Small intestine (tissue), 7 donors: Measurements from ENCODE around the gene ZBED1. TPM values are rescaled to one million over a fixed set of nuclear protein-coding genes. Genes with fewer than 3 reads are reported as not detected.
A peak's percentile ranks its signal among the peaks of the same experiment; 100 is the strongest.
"Not testable (repeated sequence)": the region's sequence is repeated elsewhere in the genome, so short reads cannot be mapped to it uniquely, and the experiment has no call there.

Experiments
- DNase-seq, 2 donors: peaks; one replicate each; pipeline versions ENCODE4 v3.0.0 to v3.0.0-alpha.2; 2013
- FAIRE-seq: peaks from 2 replicates; lab custom pipeline; 2012; peaks lifted over from hg19 to GRCh38; lab: Jason Lieb, UNC
- H3K27ac ChIP-seq, 3 donors: one replicate each; pipeline ENCODE4 v1.5.1; 2013; ENCODE audit warnings: low read length in 2 of 3, mild to moderate bottlenecking in 2 of 3, control low read depth in 1 of 3, inconsistent platforms in 1 of 3, low read depth in 1 of 3, moderate library complexity in 1 of 3
- H3K27me3 ChIP-seq, 3 donors: one replicate each; pipeline ENCODE4 v1.6.1; 2013; ENCODE audit warnings: low read length in 3 of 3, inconsistent platforms in 1 of 3; ENCODE audit not compliant: control insufficient read depth in 3 of 3, insufficient read depth in 3 of 3
- H3K36me3 ChIP-seq, 3 donors: one replicate each; pipeline ENCODE4 v1.6.1; 2013; ENCODE audit warnings: low read length in 3 of 3, inconsistent platforms in 1 of 3, low read depth in 1 of 3, mild to moderate bottlenecking in 1 of 3, moderate library complexity in 1 of 3; ENCODE audit not compliant: control insufficient read depth in 3 of 3, insufficient read depth in 2 of 3
- H3K4me1 ChIP-seq, 3 donors: one replicate each; pipeline ENCODE4 v1.6.1; 2013; ENCODE audit warnings: low read length in 2 of 3, inconsistent platforms in 1 of 3, low read depth in 1 of 3, mild to moderate bottlenecking in 1 of 3, moderate library complexity in 1 of 3; ENCODE audit not compliant: control insufficient read depth in 3 of 3, insufficient read depth in 2 of 3
- H3K4me3 ChIP-seq, 3 donors: one replicate each; pipeline ENCODE4 v1.5.1; 2013; ENCODE audit warnings: low read length in 3 of 3, control low read depth in 1 of 3, inconsistent platforms in 1 of 3, low read depth in 1 of 3, mild to moderate bottlenecking in 1 of 3, moderate library complexity in 1 of 3
- H3K9me3 ChIP-seq, 2 donors: one replicate each; pipeline ENCODE4 v1.6.1; 2013; ENCODE audit warnings: low read depth in 1 of 2, low read length in 1 of 2; ENCODE audit not compliant: control insufficient read depth in 2 of 2, insufficient read depth in 1 of 2
- WGBS, 3 donors: extraction: QIAGEN DNeasy Blood & Tissue Kit; methylation state at CpG; one replicate each; pipeline ENCODE4 v1.1.7; 2013; 5-methylcytosine and 5-hydroxymethylcytosine counted together
- polyA plus RNA-seq, 4 donors: library from polyadenylated mRNA; stranded (reverse) in 3 of 4; unstranded in 1 of 4; fragments of 200-250 nt in 3 of 4; fragments of 120-200 nt in 1 of 4; gene quantifications; one replicate each; pipeline versions ENCODE4 v1.2.1 to v1.2.3, GENCODE V29; 2013
- donor health status: healthy with polysubstance abuse.
- donor health status: control.
- donor health status: control.
- donor health status: Bipolar disorder and iron deficiency.
- donor health status: healthy.

The ZBED1 gene
- polyA plus RNA-seq, 4 donors, result 23.9 to 48.0 (median 30.3) TPM

GRCh38 chrX:2541603-2542002 is 40.8 kb upstream of the ZBED1 start:
- Histone ChIP-seq H3K36me3 (no peaks in the 10 kb centered on the region), H3K27ac (no peak overlapping the region), H3K27me3 (no peaks in the 10 kb centered on the region), H3K4me3 (no peak overlapping the region), H3K9me3 (peaks cover 0 to 3% of the 10 kb centered on the region in 2 donors), H3K4me1 (no peaks in the 10 kb centered on the region)
- FAIRE-seq, result no peak
- WGBS, 3 donors, result 60 to 93% (median 84%) methylated on average over 8 of the region's 8 CpGs
- DNase-seq, result no peak

- FAIRE-seq, result no peak
Measured at GRCh38 chrX:2540426-2540947, 39.7 kb upstream of the ZBED1 start.

GRCh38 chrX:2539586-2539985 is 38.8 kb upstream of the ZBED1 start:
- Histone ChIP-seq H3K36me3 (no peaks in the 10 kb centered on the region), H3K27me3 (no peaks in the 10 kb centered on the region), H3K4me3 (no peak overlapping the region), H3K4me1 (no peaks in the 10 kb centered on the region), H3K9me3 (no peaks in the 10 kb centered on the region), H3K27ac (no peak overlapping the region)
- 44 to 80% (median 66%) methylated on average over 3 of the region's 3 CpGs for WGBS, 3 donors
- FAIRE-seq (no peak), DNase-seq (no peak)

More at GRCh38 chrX:2540426-2540947, 39.7 kb upstream of the ZBED1 start:
- Histone ChIP-seq H3K27ac (no peak overlapping the region), H3K4me3 (no peak overlapping the region), H3K4me1 (no peaks in the 10 kb centered on the region), H3K27me3 (no peaks in the 10 kb centered on the region), H3K9me3 (no peaks in the 10 kb centered on the region), H3K36me3 (no peaks in the 10 kb centered on the region)
- peak; percentile 50 to 66 for DNase-seq
- WGBS, 3 donors, result 27 to 77% (median 51%) methylated on average over 4 to 12 of the region's 12 CpGs

GRCh38 chrX:2538031-2538757 is 37.4 kb upstream of the ZBED1 start:
- Histone ChIP-seq H3K9me3 (no peaks in the 10 kb centered on the region), H3K4me1 (no peaks in the 10 kb centered on the region), H3K27me3 (no peaks in the 10 kb centered on the region), H3K27ac (no peak overlapping the region), H3K4me3 (no peak overlapping the region), H3K36me3 (no peaks in the 10 kb centered on the region)
- WGBS, 3 donors, result 64 to 74% (median 73%) methylated on average over 15 of the region's 15 CpGs
- DNase-seq (no peak), FAIRE-seq (no peak)

- no peak for FAIRE-seq
- Histone ChIP-seq H3K9me3 (no peaks in the 10 kb centered on the region), H3K27me3 (no peaks in the 10 kb centered on the region), H3K36me3 (no peaks in the 10 kb centered on the region), H3K4me1 (no peaks in the 10 kb centered on the region), H3K4me3 (no peak overlapping the region), H3K27ac (no peak overlapping the region)
- WGBS, 3 donors, result 37 to 58% (median 47%) methylated on average over 5 of the region's 5 CpGs
- DNase-seq, result peak in 1 of 2 donors; percentile 17
Measured at GRCh38 chrX:2536974-2537373, 36.2 kb upstream of the ZBED1 start.

GRCh38 chrX:2536141-2536540 is 35.4 kb upstream of the ZBED1 start:
- Histone ChIP-seq H3K27me3 (no peaks in the 10 kb centered on the region), H3K27ac (no peak overlapping the region), H3K4me3 (no peak overlapping the region), H3K9me3 (no peaks in the 10 kb centered on the region), H3K36me3 (no peaks in the 10 kb centered on the region), H3K4me1 (no peaks in the 10 kb centered on the region)
- DNase-seq (no peak), FAIRE-seq (no peak)
- WGBS, 3 donors, result 78 to 88% (median 82%) methylated on average over 7 of the region's 7 CpGs

GRCh38 chrX:2534261-2535021 is 33.7 kb upstream of the ZBED1 start:
- not testable (repeated sequence) for DNase-seq, H3K27ac ChIP-seq, H3K27me3 ChIP-seq, H3K9me3 ChIP-seq, H3K4me1 ChIP-seq, FAIRE-seq, H3K4me3 ChIP-seq, H3K36me3 ChIP-seq
- WGBS, 3 donors, result 55 to 58% (median 57%) methylated on average over 4 to 5 of the region's 5 CpGs

- 73 to 82% (median 75%) methylated on average over 8 of the region's 8 CpGs for WGBS, 3 donors
Measured at GRCh38 chrX:2533424-2533823, 32.6 kb upstream of the ZBED1 start.

More at GRCh38 chrX:2533424-2533823, 32.6 kb upstream of the ZBED1 start:
- no peak for FAIRE-seq
- Histone ChIP-seq H3K36me3 (no peaks in the 10 kb centered on the region), H3K27me3 (no peaks in the 10 kb centered on the region), H3K27ac (no peak overlapping the region), H3K9me3 (no peaks in the 10 kb centered on the region), H3K4me1 (no peaks in the 10 kb centered on the region), H3K4me3 (no peak overlapping the region)
- no peak for DNase-seq
